SK-N-SH treated with all-trans-retinoic acid at 6 μM for 48 hours (cell line): ENCODE measurements around the gene VGF.
"Not testable (repeated sequence)": the region's sequence is repeated elsewhere in the genome, so short reads cannot be mapped to it uniquely, and the experiment has no call there.

Experiments used
- ATAC-seq: fragments of 200-7000 bp; cut with Tn5 transposase; 3 replicates; pipeline ENCODE4 v1.9.1; 2020; ENCODE audit warnings: mild to moderate bottlenecking, moderate library complexity
- ARNTL ChIP-seq: fragments of 450-650 bp; formaldehyde crosslinking; IDR thresholded peaks from 2 replicates; pipeline ENCODE4 v1.5.0; 2020; ENCODE audit warnings: low read depth, mild to moderate bottlenecking, moderate library complexity, borderline replicate concordance
- BACH2 ChIP-seq: fragments of 250-450 bp; sonication (Bioruptor Pico); IDR thresholded peaks from 2 replicates; pipeline ENCODE4 v1.9.0; 2021; ENCODE audit warnings: mild to moderate bottlenecking, borderline replicate concordance
- CREB5 ChIP-seq: fragments of 250-450 bp; sonication (Bioruptor Pico); IDR thresholded peaks from 2 replicates; pipeline ENCODE4 v1.5.1; 2020; ENCODE audit warnings: low read depth, mild to moderate bottlenecking, moderate library complexity
- CSDC2 ChIP-seq: fragments of 250-450 bp; sonication (Bioruptor Pico); IDR thresholded peaks from 2 replicates; pipeline ENCODE4 v1.5.0; 2020; ENCODE audit warnings: mild to moderate bottlenecking, moderate library complexity
- CSRNP3 ChIP-seq: fragments of 250-450 bp; sonication (Bioruptor Pico); IDR thresholded peaks from 2 replicates; pipeline ENCODE4 v1.5.1; 2021; ENCODE audit warnings: mild to moderate bottlenecking, moderate library complexity
- ESRRG ChIP-seq: fragments of 250-450 bp; sonication (Bioruptor Pico); IDR thresholded peaks from 2 replicates; pipeline ENCODE4 v1.6.1; 2021; ENCODE audit warnings: mild to moderate bottlenecking
- GLIS3 ChIP-seq: fragments of 250-450 bp; sonication (Bioruptor Pico); IDR thresholded peaks from 2 replicates; pipeline ENCODE4 v1.5.0; 2020; ENCODE audit warnings: mild to moderate bottlenecking, moderate library complexity
- ISL1 ChIP-seq: fragments of 250-450 bp; sonication (Bioruptor Pico); IDR thresholded peaks from 2 replicates; pipeline ENCODE4 v2.1.2; 2022; ENCODE audit warnings: mild to moderate bottlenecking, moderate library complexity
- OSR1 ChIP-seq: fragments of 250-450 bp; sonication (Bioruptor Pico); IDR thresholded peaks from 2 replicates; pipeline ENCODE4 v1.8.0; 2022; ENCODE audit warnings: moderate library complexity, mild to moderate bottlenecking, inconsistent platforms
- PATZ1 ChIP-seq: fragments of 250-450 bp; sonication (Bioruptor Pico); IDR thresholded peaks from 2 replicates; pipeline ENCODE4 v1.8.0; 2020; ENCODE audit warnings: mild to moderate bottlenecking, moderate library complexity, borderline replicate concordance
- POU6F1 ChIP-seq: fragments of 250-450 bp; sonication (Bioruptor Pico); IDR thresholded peaks from 2 replicates; pipeline ENCODE4 v1.8.0; 2021; ENCODE audit warnings: low read depth, mild to moderate bottlenecking, moderate library complexity, borderline replicate concordance
- RARB ChIP-seq: fragments of 250-450 bp; sonication (Bioruptor Pico); IDR thresholded peaks from 2 replicates; pipeline ENCODE4 v1.8.0; 2021; ENCODE audit warnings: mild to moderate bottlenecking, moderate library complexity
- SNAI2 ChIP-seq: fragments of 250-450 bp; sonication (Bioruptor Pico); IDR thresholded peaks from 2 replicates; pipeline ENCODE4 v1.5.0; 2020; ENCODE audit warnings: mild to moderate bottlenecking, moderate library complexity
- TCF4 ChIP-seq: fragments of 250-450 bp; sonication (Bioruptor Pico); IDR thresholded peaks from 2 replicates; pipeline ENCODE4 v1.8.0; 2021; ENCODE audit warnings: mild to moderate bottlenecking, moderate library complexity, borderline replicate concordance
- TOX ChIP-seq: fragments of 250-450 bp; sonication (Bioruptor Pico); IDR thresholded peaks from 2 replicates; pipeline ENCODE4 v1.8.0; 2021; ENCODE audit warnings: mild to moderate bottlenecking, moderate library complexity, borderline replicate concordance
- TSHZ2 ChIP-seq: fragments of 250-450 bp; sonication (Bioruptor Pico); IDR thresholded peaks from 2 replicates; pipeline ENCODE4 v1.5.0; 2020; ENCODE audit warnings: mild to moderate bottlenecking, moderate library complexity
- ZC3H10 ChIP-seq: fragments of 250-450 bp; sonication (Bioruptor Pico); IDR thresholded peaks from 2 replicates; pipeline ENCODE4 v1.5.1; 2021; ENCODE audit warnings: mild to moderate bottlenecking, moderate library complexity
- ZFP3 ChIP-seq: fragments of 250-450 bp; sonication (Bioruptor Pico); IDR thresholded peaks from 2 replicates; pipeline ENCODE4 v1.5.0; 2020; ENCODE audit warnings: mild to moderate bottlenecking, moderate library complexity
- ZFP30 ChIP-seq: fragments of 450-650 bp; formaldehyde crosslinking; IDR thresholded peaks from 2 replicates; pipeline ENCODE4 v1.5.0; 2022; ENCODE audit warnings: mild to moderate bottlenecking, moderate library complexity
- ZNF565 ChIP-seq: fragments of 450-650 bp; formaldehyde crosslinking; conservative IDR thresholded peaks from 2 replicates; pipeline ENCODE4 v1.5.0; 2020; ENCODE audit warnings: low read depth, mild to moderate bottlenecking, moderate library complexity
- ZNF70 ChIP-seq: fragments of 450-650 bp; formaldehyde crosslinking; IDR thresholded peaks from 2 replicates; pipeline ENCODE4 v1.5.0; 2020; ENCODE audit warnings: mild to moderate bottlenecking, moderate library complexity
- ZNF8 ChIP-seq: fragments of 450-650 bp; formaldehyde crosslinking; IDR thresholded peaks from 2 replicates; pipeline ENCODE4 v1.5.0; 2020; ENCODE audit warnings: mild to moderate bottlenecking, moderate library complexity

The VGF gene

GRCh38 chr7:101121991-101122932, 43.1 kb downstream of the VGF start:
- peak; percentile 73 for ATAC-seq
- TF ChIP-seq ZNF565 (CRISPR knock-in tag), result peak; percentile 79; the same call in 1 of the 2 replicates
- peak; percentile 46; the same call in 1 of the 2 replicates for TF ChIP-seq GLIS3 (CRISPR knock-in tag)
- TF ChIP-seq ESRRG, result 0 out of 2 replicates have a peak, but pooled peaks have one; percentile 74
- TF ChIP-seq BACH2, result no peak
- TF ChIP-seq PATZ1 (CRISPR knock-in tag), result peak; percentile 90
- peak; percentile 79 for TF ChIP-seq ZFP3 (CRISPR knock-in tag)
- no peak for TF ChIP-seq TSHZ2 (CRISPR knock-in tag)
- peak; percentile 90 for TF ChIP-seq CREB5 (CRISPR knock-in tag)
- no peak for TF ChIP-seq ZFP30 (CRISPR knock-in tag)
- no peak for TF ChIP-seq CSRNP3 (CRISPR knock-in tag)
- TF ChIP-seq ISL1 (CRISPR knock-in tag), result peak; percentile 81
- peak; percentile 89; the same call in 1 of the 2 replicates for TF ChIP-seq POU6F1
- TF ChIP-seq SNAI2, result peak; percentile 92
- no peak for TF ChIP-seq ZNF8
- no peak for TF ChIP-seq ZNF70 (CRISPR knock-in tag)
- no peak for TF ChIP-seq ARNTL (CRISPR knock-in tag)
- no peak for TF ChIP-seq TCF4
- peak; percentile 94 for TF ChIP-seq CSDC2 (CRISPR knock-in tag)
- TF ChIP-seq OSR1 (CRISPR knock-in tag), result no peak
- peak; percentile 53; the same call in 1 of the 2 replicates for TF ChIP-seq TOX
- TF ChIP-seq ZC3H10 (CRISPR knock-in tag), result no peak
- TF ChIP-seq RARB (CRISPR knock-in tag), result peak; percentile 65; the same call in 1 of the 2 replicates

- ATAC-seq, result not testable (repeated sequence)
Observed at GRCh38 chr7:101121631-101121990, 43.8 kb downstream of the VGF start.

GRCh38 chr7:101120315-101120714, 45.1 kb downstream of the VGF start:
- no peak for TF ChIP-seq ZNF565 (CRISPR knock-in tag)
- ATAC-seq, result no peak
